Measurements from ENCODE around the gene FMN1. TPM values are rescaled to one million over a fixed set of nuclear protein-coding genes. Genes with fewer than 3 reads are reported as not detected.
A peak's percentile ranks its signal among the peaks of the same experiment; 100 is the strongest.

FMN1 gene
- polyA plus RNA-seq, 5 donors, result 3.1 to 9.4 (median 6.8) TPM

GRCh38 chr15:33201491-33202231, 7.1 kb upstream of the FMN1 start:
- DNase-seq, result no peak

GRCh38 chr15:33200903-33201302, 6.4 kb upstream of the FMN1 start:
- no peak for DNase-seq

GRCh38 chr15:33200444-33200843, 5.9 kb upstream of the FMN1 start:
- no peak for DNase-seq

GRCh38 chr15:33198541-33198940, 4.0 kb upstream of the FMN1 start:
- DNase-seq, result no peak

- DNase-seq, result no peak
Measured at GRCh38 chr15:33197636-33198035, 3.1 kb upstream of the FMN1 start.

GRCh38 chr15:33194237-33194636, 277 bp downstream of the FMN1 start:
- peak in 1 of 2 donors; percentile 3 for DNase-seq

GRCh38 chr15:33191591-33191990, 2.9 kb downstream of the FMN1 start:
- no peak for DNase-seq

- no peak for DNase-seq
Measured at GRCh38 chr15:33190539-33190938, 4.0 kb downstream of the FMN1 start.

GRCh38 chr15:33188641-33189257, 5.8 kb downstream of the FMN1 start:
- no peak for DNase-seq

- DNase-seq, result no peak
Measured at GRCh38 chr15:33188159-33188558, 6.4 kb downstream of the FMN1 start.

GRCh38 chr15:33183334-33183733, 11.2 kb downstream of the FMN1 start:
- no peak for DNase-seq

- DNase-seq, result no peak
Measured at GRCh38 chr15:33182926-33183325, 11.6 kb downstream of the FMN1 start.

GRCh38 chr15:33182278-33182905, 12.1 kb downstream of the FMN1 start:
- no peak for DNase-seq

GRCh38 chr15:33179874-33180273, 14.6 kb downstream of the FMN1 start:
- DNase-seq, result no peak

- DNase-seq, result no peak
Measured at GRCh38 chr15:33171202-33171601, 23.3 kb downstream of the FMN1 start.

GRCh38 chr15:33169625-33170024, 24.9 kb downstream of the FMN1 start:
- DNase-seq, result no peak

- no peak for DNase-seq
Measured at GRCh38 chr15:33168444-33168843, 26.1 kb downstream of the FMN1 start.

- DNase-seq, result no peak
Measured at GRCh38 chr15:33163816-33164215, 30.7 kb downstream of the FMN1 start.

GRCh38 chr15:33161209-33161608, 33.3 kb downstream of the FMN1 start:
- DNase-seq, result no peak

GRCh38 chr15:33160581-33161165, 33.8 kb downstream of the FMN1 start:
- DNase-seq, result no peak

- DNase-seq, result no peak
Measured at GRCh38 chr15:33159726-33160453, 34.6 kb downstream of the FMN1 start.

- no peak for DNase-seq
Measured at GRCh38 chr15:33158366-33158765, 36.1 kb downstream of the FMN1 start.
